HG02763 (cell line): ENCODE results near the gene IFT122.
"Not testable (repeated sequence)": the region's sequence is repeated elsewhere in the genome, so short reads cannot be mapped to it uniquely, and the experiment has no call there.

Source experiments
- ATAC-seq: cut with Tn5 transposase; IDR thresholded peaks from one replicate; pipeline ENCODE4 v1.9.1; 2021; ENCODE audit warnings: mild to moderate bottlenecking, moderate library complexity; ENCODE audit not compliant: unreplicated experiment

The IFT122 gene

DNA sequence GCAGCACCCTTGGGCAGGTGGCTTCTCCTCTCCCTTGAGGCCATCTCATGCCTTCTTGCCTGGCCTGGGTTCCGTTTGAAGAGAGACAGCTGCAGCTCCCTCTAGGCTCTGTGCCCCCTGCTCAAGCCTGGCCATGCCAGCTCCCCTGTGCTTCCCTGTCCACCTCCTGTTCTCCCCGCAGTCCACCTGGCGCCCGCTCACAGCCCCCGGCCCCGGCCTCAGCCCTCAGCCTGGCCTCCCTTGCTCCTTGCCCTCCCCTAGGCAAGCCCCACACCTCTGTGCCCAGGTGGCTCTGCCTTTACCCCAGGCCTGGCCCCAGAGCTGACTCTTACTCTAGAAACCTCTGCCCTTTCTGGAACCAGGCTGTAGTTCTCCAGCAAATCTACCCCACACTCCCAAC lies 74.5 kb downstream of the IFT122 start:
- no peak for ATAC-seq

DNA sequence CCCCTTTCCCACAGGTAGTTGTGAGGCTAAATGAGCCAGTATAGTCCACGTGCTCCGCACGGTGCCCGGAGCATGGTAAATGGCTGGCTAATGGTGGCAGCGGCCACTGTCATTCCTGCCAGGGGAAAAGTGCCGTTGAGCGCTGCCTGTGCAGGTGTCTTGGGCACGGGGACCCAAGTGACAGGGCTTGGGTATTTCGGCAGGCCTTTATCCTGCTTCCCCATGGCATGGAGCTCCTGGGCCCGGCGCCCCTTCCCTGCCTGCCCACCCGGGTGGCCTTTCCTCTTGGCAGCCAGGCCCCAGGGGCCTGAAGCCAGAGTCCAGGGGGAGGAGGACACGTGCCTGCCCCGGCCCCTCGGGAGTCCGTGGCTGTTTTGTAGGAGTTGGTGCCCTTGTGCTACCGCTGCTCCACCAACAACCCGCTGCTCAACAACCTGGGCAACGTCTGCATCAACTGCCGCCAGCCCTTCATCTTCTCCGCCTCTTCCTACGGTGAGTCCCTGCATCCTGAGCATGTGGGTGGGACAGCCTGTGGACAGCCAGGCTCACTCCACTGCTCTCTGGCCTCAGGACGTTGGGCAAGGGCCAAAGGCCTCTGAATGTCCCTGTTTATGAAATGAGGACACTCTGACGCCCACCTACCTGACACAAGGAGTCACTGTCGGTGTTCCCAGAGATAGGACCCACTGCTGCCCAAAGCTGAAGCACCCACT lies 75.2 kb downstream of the IFT122 start:
- not testable (repeated sequence) for ATAC-seq

DNA sequence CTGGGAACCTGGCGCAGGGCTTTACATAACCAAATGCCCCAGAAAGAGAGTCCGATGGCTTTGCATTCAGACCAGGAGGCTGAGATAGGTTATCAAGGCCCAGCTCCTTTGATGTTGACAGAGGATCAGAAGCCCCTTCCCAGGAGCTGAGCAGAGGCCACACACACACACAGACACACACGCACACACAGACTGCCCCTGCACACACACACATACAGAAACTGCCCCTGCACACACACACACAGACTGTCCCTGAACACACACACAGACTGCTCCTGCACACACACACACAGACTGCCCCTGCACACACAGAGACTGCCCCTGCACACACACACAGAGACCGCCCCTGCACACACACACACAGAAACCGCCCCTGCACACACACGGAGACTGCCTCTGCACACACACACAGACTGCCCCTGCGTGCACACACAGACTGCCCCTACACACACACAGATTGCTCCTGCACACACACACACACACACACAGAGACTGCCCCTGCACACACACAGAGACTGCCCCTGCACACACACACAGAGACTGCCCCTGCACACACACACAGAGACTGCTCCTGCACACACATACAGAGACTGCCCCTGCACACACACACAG lies 75.9 kb downstream of the IFT122 start:
- ATAC-seq = not testable (repeated sequence)

DNA sequence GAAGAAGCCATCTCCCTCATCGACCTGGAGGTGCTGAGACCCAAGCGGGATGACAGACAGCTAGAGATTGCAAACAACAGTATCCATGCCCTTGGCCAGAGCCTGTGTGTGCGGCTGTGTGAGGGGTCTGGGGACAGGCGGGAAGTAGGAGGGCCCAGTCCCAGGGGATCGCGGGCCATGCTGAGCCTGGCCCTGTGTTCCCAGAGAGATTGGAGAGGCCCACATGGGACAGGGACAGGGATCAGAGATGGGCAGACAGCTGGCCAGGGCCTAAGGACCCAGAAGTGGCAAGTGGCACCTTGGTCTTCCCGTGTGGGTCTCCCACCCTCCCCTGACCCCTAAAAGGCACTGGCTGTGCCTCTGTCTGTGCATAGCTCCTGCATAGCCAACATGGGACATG lies 77.5 kb downstream of the IFT122 start:
- ATAC-seq = no peak

DNA sequence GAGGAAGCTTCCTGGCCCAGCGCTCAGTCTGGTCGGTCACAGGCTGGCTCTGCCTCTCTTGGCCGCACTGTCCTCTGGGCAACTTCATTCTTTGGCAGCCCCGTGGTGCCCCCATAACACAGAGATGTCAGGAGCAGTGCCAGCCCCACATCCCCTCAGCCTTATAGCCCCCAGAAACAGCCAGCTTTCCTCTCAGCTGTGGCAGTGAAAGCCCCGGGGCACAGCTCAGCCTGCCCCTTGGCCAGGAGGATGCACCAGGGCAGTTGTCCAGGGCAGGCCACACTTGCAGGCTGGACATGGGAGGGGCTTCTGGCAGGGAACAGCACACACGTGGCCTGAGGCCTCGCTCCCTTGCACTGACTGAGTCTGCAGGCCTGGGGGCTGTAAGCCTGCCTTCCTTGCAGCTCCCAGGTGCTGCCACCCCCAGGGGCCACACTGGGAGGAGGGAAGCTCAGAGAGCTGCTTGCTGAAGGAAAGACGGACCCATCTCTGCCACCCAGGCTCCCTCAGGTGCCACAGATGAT lies 78.1 kb downstream of the IFT122 start:
- no peak for ATAC-seq

DNA sequence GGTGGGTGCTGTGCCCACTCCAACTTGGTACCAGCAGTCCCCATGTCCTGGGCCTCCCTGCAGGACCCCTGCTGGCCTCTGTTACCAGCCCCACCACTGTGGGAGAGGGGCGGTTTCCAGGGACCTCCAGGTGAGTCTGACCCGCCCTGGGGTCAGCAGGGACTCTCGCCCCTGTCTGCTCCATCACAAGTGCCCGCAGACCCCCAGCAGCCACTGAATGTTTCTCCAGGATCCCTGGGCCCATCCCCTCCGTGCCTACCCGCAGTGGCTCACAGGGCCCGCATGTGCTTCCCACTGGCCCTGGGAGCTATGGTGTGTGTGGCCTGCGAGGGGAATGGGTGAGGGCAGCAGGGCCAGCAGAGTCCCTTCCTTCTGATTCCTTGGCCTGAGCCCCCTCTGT lies 78.6 kb downstream of the IFT122 start:
- no peak for ATAC-seq

DNA sequence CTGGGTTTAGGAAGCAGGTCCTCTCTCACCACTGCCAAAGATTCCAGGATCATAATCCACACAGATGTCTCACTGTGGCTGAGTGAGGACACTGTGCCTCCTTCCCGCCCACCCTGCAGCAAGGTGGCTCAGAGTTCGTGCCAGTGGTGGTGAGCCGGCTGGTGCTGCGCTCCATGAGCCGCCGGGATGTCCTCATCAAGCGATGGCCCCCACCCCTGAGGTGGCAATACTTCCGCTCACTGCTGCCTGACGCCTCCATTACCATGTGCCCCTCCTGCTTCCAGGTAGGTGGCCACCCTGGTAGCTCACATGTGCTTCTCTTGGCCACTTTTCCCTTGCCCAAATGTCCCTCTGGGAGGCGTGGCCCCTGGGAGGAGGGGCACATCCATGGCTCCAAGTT lies 79.4 kb downstream of the IFT122 start:
- ATAC-seq = no peak

DNA sequence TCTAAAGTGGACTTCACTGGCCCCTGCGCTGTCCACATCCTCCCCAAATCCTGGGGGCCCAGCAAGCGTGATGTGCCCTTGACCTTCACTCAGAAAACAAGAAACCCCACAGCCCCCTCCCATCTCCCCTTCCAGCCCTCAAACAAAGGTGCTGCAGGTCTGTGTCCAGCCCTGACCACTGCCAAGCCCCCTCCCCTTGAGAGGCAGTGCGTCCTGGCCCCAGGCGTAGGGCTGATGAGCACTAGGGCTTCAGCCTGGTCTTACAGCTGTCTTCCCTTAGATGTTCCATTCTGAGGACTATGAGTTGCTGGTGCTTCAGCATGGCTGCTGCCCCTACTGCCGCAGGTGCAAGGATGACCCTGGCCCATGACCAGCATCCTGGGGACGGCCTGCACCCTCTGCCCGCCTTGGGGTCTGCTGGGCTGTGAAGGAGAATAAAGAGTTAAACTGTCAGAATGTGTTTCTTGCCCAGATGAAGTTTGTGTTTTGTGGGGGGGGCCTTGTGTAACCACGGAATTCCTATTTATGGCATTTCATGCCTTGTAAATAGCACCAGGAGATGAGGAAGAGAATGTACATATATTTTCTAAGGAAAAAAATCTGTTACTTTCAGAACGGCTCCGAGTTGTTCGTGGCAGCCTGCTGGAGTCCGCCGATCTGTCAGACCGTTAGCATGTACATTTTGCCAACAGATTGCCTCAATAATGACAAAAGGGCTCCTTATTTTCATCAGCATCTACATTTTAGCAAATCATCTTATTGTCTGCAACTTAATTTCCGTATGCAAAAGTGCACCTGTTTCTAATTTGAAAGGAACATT lies 80.1 kb downstream of the IFT122 start:
- ATAC-seq = no peak

DNA sequence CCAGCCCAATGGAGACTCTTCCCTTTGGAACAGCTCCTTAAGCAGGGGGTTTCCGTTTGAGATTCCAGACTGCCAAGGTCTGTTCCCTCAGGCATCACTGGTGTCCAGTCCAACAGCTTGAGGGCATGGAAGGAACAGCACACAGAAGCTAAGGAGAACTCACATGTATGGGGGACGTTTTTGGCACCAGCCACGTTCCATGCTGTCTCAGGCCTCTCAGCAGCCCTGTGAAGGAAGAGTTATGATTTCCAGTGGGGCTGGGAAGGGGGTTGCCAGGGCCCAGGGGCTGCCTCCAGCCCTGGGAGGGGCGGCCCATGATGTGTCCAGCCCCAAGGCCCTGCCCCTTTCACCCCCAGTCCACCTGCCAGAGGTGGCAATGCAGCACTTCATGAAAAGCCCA lies 80.9 kb downstream of the IFT122 start:
- no peak for ATAC-seq

DNA sequence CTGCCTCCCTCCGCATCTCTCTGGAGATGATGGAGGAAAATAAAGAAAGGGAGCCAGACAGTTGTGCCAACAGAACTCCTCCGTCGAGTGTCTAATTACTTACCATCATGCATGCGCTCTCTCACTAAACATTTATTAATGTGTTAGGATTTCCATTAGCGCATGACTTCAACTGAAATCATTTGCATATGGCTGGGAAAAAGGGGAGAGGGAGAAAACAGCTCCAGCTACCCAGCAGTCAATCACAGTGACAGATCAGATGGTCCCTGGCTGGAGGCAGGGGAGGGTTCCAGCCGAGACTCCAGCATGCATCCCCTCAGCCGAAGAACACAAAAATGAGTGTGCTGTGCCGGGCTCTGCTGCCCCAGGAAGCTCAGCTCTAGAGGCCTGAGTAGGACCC lies 81.6 kb downstream of the IFT122 start:
- ATAC-seq = no peak

DNA sequence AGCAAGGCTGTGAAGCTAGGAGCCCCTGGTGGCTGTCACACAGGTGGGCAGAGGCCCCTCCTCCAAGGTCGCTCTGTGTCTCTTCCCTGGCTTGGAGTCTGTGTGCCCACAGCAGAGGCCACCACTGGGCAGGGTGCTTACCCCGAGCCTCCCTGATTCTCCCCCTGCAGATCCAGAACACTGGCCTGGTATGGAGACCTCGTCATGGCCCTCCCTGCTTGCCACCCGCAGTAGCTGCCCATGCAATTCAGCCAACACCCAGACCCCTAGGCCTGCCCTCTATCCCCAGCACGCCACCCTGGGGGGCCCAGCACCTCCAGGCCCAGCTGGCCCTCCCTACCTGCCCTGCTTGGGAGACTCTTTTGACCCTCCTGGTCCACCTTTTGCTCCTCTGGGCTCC lies 82.9 kb downstream of the IFT122 start:
- ATAC-seq = no peak

DNA sequence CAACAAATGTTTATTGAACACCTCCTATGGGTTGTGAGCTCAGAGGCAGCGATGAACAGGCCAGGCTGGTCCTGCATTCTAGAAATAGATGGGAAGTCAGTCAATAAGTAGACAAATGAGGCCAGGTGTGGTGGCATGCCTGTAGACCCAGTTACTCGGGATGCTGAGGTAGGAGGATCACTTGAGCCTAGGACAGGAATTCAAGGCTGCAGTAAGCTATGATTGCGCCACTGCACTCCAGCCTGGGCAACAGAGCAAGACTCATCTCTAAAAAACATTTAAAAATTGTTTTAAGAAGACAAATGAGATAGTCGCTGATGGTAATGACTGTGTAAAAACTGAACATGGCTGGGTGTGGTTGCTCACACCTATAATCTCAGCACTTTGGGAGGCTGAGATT lies 84.1 kb downstream of the IFT122 start:
- no peak for ATAC-seq

DNA sequence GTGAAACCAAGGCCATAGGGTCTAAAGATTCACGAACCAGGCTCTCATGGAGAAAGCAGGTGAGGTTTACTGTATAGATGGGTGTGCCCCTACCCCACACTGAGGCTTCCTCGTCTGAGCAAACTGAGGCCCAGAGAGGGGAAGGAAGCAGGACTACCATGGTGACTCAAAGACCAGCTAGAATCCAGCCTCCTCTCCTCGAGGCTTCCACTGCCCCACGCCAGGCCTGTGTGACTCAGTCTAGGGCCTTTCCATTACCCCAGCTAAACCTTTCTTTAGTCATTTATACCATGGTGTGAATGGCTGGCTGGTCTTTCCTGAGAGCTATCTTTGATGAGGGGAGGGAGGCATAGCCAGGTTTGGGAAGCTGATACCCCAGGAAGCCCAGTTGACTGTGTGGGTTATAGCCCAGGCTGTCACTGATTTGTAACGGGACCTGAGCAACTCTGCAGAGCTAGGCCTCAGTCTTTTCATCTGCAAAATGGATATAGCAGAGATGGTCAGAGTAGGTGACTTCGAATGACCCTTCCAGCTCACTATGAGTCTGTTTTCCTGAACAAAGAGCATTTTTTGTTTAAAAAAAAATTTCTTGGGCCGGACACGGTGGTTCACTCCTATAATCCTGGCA lies 85.4 kb downstream of the IFT122 start:
- ATAC-seq = no peak

DNA sequence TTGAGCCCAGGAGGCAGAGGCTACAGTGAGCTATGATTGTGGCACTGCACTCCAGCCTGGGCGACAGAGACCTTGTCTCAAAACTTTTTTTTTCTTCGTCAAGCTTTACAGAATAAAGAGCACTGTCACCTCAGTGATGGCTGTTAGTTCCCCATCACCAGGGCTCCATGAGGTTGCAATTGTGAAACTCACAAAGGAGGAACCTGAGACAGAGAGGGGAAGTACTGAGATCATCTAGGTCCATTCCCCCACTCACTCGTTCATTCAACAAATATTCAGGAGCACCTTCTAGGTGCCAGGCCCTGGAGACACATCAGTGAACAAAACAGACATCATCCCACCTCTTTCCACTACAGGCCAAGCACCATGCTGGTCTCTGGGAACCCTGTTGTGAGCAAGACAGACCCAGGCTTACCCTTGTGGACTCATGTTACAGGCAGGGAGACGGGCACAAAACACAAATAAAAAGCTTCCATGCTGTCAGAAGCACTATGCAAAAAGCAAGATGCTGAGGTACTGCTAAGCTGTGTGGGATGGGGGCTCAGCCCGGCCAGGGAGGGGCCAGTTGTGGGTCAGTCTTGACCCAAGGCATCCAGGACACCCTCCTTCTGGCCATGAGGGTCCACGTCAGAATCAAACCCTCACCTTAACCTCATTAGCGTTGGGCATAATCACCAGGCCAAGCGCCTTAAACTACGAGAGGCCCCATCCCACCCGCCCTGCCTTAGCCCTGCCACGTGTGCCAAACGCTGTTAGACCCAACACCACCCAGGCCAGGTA lies 86.3 kb downstream of the IFT122 start:
- peak; percentile 76 for ATAC-seq

DNA sequence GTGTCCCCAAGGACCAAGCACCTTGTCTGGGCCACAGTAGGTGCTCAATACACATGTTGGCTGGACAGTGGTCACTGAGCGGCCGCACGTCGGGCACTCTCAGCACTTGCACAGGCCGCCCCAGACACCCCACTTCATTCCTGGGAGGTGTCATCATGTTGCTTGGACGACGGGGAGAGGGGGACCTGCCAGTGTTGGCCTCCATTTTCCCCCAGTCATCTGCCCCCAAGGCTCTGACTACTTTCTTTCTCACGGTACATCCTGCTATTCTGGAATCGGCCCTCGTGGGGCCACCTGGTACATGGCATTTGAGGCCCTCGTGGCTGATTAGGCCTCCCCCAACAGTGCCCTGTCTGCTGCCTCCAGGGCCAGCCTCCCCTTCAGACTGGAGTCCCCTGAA lies 87.2 kb downstream of the IFT122 start:
- no peak for ATAC-seq

DNA sequence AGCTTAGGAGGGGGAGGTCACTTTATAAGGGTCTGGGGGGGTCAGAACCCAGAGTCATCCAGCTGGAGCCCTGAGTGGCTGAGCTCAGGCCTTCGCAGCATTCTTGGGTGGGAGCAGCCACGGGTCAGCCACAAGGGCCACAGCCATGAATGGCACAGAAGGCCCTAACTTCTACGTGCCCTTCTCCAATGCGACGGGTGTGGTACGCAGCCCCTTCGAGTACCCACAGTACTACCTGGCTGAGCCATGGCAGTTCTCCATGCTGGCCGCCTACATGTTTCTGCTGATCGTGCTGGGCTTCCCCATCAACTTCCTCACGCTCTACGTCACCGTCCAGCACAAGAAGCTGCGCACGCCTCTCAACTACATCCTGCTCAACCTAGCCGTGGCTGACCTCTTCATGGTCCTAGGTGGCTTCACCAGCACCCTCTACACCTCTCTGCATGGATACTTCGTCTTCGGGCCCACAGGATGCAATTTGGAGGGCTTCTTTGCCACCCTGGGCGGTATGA lies 88.6 kb downstream of the IFT122 start, which contains the start of gene RHO:
TSS of gene RHO (plus strand) at position 51 of the 512 bp plus-strand sequence. CDS start at position 146, 95 bp downstream.
- ATAC-seq = no peak

DNA sequence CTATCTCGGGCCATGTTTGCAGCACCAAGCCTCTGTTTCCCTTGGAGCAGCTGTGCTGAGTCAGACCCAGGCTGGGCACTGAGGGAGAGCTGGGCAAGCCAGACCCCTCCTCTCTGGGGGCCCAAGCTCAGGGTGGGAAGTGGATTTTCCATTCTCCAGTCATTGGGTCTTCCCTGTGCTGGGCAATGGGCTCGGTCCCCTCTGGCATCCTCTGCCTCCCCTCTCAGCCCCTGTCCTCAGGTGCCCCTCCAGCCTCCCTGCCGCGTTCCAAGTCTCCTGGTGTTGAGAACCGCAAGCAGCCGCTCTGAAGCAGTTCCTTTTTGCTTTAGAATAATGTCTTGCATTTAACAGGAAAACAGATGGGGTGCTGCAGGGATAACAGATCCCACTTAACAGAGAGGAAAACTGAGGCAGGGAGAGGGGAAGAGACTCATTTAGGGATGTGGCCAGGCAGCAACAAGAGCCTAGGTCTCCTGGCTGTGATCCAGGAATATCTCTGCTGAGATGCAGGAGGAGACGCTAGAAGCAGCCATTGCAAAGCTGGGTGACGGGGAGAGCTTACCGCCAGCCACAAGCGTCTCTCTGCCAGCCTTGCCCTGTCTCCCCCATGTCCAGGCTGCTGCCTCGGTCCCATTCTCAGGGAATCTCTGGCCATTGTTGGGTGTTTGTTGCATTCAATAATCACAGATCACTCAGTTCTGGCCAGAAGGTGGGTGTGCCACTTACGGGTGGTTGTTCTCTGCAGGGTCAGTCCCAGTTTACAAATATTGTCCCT lies 89.6 kb downstream of the IFT122 start:
- no peak for ATAC-seq

DNA sequence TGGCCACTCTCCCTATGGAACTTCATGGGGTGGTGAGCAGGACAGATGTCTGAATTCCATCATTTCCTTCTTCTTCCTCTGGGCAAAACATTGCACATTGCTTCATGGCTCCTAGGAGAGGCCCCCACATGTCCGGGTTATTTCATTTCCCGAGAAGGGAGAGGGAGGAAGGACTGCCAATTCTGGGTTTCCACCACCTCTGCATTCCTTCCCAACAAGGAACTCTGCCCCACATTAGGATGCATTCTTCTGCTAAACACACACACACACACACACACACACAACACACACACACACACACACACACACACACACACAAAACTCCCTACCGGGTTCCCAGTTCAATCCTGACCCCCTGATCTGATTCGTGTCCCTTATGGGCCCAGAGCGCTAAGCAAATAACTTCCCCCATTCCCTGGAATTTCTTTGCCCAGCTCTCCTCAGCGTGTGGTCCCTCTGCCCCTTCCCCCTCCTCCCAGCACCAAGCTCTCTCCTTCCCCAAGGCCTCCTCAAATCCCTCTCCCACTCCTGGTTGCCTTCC lies 90.3 kb downstream of the IFT122 start:
- ATAC-seq = no peak

DNA sequence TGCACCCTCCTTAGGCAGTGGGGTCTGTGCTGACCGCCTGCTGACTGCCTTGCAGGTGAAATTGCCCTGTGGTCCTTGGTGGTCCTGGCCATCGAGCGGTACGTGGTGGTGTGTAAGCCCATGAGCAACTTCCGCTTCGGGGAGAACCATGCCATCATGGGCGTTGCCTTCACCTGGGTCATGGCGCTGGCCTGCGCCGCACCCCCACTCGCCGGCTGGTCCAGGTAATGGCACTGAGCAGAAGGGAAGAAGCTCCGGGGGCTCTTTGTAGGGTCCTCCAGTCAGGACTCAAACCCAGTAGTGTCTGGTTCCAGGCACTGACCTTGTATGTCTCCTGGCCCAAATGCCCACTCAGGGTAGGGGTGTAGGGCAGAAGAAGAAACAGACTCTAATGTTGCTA lies 90.8 kb downstream of the IFT122 start:
- no peak for ATAC-seq
